Measurements from ENCODE around the gene RAD51B. TPM values are rescaled to one million over a fixed set of nuclear protein-coding genes. Genes with fewer than 3 reads are reported as not detected.

RAD51B gene
- total RNA-seq, 6 experiments from 2014 or later = 2.7 to 5.8 (median 4.3) TPM

- H3K27me3 ChIP-seq = no peaks in the 10 kb centered on the region
- TF ChIP-seq POLR2A (IDR thresholded peaks at IDR 0.05) (no peak), CTCF (IDR thresholded peaks at IDR 0.05) (no peak)
- ATAC-seq (no peak), DNase-seq (peak in 1 of 3 donors; percentile 40)
- H3K9me3 ChIP-seq = no peaks in the 10 kb centered on the region
- intact Hi-C loops (cut with DNase I) = no loop called here
- H3K4me1 ChIP-seq = peaks cover 0 to 49% (median 15%) of the 10 kb centered on the region in 4 donors
- no peaks in the 10 kb centered on the region for H3K36me3 ChIP-seq
- H3K27ac ChIP-seq = no peak overlapping the region
- WGBS (ENCODE audit: insufficient coverage, low coverage, low lambda C conversion rate, missing lambda C conversion rate) = 90% methylated on average over 7 of the region's 7 CpGs
- H3K4me3 ChIP-seq = no peak overlapping the region
Measured at GRCh38 chr14:68668531-68668930, 849.0 kb downstream of the RAD51B start.

- no peak overlapping the region for H3K27ac ChIP-seq
- peaks cover 0 to 45% (median 14%) of the 10 kb centered on the region in 4 donors for H3K4me1 ChIP-seq
- ATAC-seq = no peak
- peak in 1 of 3 donors; percentile 40 for DNase-seq
- WGBS (ENCODE audit: insufficient coverage, low coverage, low lambda C conversion rate, missing lambda C conversion rate) = 76% methylated on average over 2 of the region's 3 CpGs
- no peaks in the 10 kb centered on the region for H3K36me3 ChIP-seq
- TF ChIP-seq POLR2A (IDR thresholded peaks at IDR 0.05) (no peak), CTCF (IDR thresholded peaks at IDR 0.05) (no peak)
- H3K27me3 ChIP-seq = no peaks in the 10 kb centered on the region
- intact Hi-C loops (cut with DNase I) = no loop called here
- H3K4me3 ChIP-seq = no peak overlapping the region
- H3K9me3 ChIP-seq = no peaks in the 10 kb centered on the region
Measured at GRCh38 chr14:68669111-68669511, 849.5 kb downstream of the RAD51B start.

- no peaks in the 10 kb centered on the region for H3K9me3 ChIP-seq
- H3K27ac ChIP-seq = peak overlapping the region in 2 of 3 donors; percentile 3 to 25
- ATAC-seq (no peak), DNase-seq (peak in 1 of 3 donors; percentile 47)
- TF ChIP-seq POLR2A (IDR thresholded peaks at IDR 0.05) (no peak), CTCF (IDR thresholded peaks at IDR 0.05) (no peak)
- no peak overlapping the region for H3K4me3 ChIP-seq
- H3K36me3 ChIP-seq = no peaks in the 10 kb centered on the region
- 80% methylated on average over 11 of the region's 14 CpGs for WGBS (ENCODE audit: insufficient coverage, low coverage, low lambda C conversion rate, missing lambda C conversion rate)
- intact Hi-C loops (cut with DNase I) = no loop called here
- no peaks in the 10 kb centered on the region for H3K27me3 ChIP-seq
- peaks cover 0 to 38% (median 10%) of the 10 kb centered on the region in 4 donors for H3K4me1 ChIP-seq
Measured at GRCh38 chr14:68669603-68670358, 850.2 kb downstream of the RAD51B start.

- ATAC-seq (no peak), DNase-seq (peak in 1 of 3 donors; percentile 42)
- intact Hi-C loops (cut with DNase I) = no loop called here
- no peak for TF ChIP-seq POLR2A (IDR thresholded peaks at IDR 0.05)
- H3K27me3 ChIP-seq = no peaks in the 10 kb centered on the region
- peaks cover 0 to 32% (median 10%) of the 10 kb centered on the region in 4 donors for H3K4me1 ChIP-seq
- peak overlapping the region in 1 of 3 donors; percentile 3 for H3K27ac ChIP-seq
- H3K9me3 ChIP-seq = no peaks in the 10 kb centered on the region
- no peak overlapping the region for H3K4me3 ChIP-seq
- no peaks in the 10 kb centered on the region for H3K36me3 ChIP-seq
- WGBS (ENCODE audit: insufficient coverage, low coverage, low lambda C conversion rate, missing lambda C conversion rate) = no CpG with 5 or more reads among the region's 1 CpG
Measured at GRCh38 chr14:68670359-68670715, 850.8 kb downstream of the RAD51B start.

GRCh38 chr14:68671909-68672308 lies 852.3 kb downstream of the RAD51B start:
- Histone ChIP-seq H3K4me1 (peaks cover 0 to 30% (median 10%) of the 10 kb centered on the region in 4 donors), H3K27ac (peak overlapping the region; percentile 68 to 72 (median 71)), H3K9me3 (no peaks in the 10 kb centered on the region), H3K27me3 (no peaks in the 10 kb centered on the region), H3K36me3 (no peaks in the 10 kb centered on the region), H3K4me3 (no peak overlapping the region)
- DNase-seq (no peak), ATAC-seq (no peak)
- TF ChIP-seq POLR2A (IDR thresholded peaks at IDR 0.05) (no peak), CTCF (IDR thresholded peaks at IDR 0.05) (no peak)
- WGBS (ENCODE audit: insufficient coverage, low coverage, low lambda C conversion rate, missing lambda C conversion rate) = 50% methylated on average over 2 of the region's 2 CpGs
- intact Hi-C loops (cut with DNase I) = no loop called here
